Measurements from ENCODE around the gene MAP3K10. TPM values are rescaled to one million over a fixed set of nuclear protein-coding genes. Genes with fewer than 3 reads are reported as not detected.
A peak's percentile ranks its signal among the peaks of the same experiment; 100 is the strongest.

The MAP3K10 gene
- total RNA-seq, 1 donor from 2014 or later = 19.4 TPM

DNA sequence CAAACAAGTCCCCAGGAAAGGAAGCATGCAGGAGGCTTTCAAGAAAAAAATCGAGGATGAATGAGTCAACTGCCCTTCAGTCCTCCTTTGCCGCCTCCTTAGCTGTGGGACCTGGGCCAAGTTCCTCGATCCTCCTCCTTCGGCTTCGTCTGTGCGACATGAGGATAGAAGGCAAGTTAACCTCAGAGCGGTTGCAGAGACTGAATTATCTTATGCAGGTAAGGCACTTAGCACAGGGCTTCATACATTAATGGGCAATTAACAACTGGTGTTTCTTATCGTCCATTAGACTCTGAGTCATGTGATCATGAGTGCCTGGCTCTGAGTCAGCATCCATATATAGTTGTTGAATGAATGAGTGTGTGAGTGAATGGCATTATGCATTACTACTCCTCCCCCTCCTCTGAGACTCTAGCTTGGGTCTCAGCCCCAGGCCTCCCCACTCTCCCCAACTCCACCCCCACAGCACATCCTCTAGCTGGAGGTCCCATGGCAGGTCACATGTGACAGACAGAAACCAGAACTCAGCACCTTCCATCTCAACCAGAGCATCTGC lies 28.6 kb downstream of the MAP3K10 start:
- TF ChIP-seq, protein P1, sequence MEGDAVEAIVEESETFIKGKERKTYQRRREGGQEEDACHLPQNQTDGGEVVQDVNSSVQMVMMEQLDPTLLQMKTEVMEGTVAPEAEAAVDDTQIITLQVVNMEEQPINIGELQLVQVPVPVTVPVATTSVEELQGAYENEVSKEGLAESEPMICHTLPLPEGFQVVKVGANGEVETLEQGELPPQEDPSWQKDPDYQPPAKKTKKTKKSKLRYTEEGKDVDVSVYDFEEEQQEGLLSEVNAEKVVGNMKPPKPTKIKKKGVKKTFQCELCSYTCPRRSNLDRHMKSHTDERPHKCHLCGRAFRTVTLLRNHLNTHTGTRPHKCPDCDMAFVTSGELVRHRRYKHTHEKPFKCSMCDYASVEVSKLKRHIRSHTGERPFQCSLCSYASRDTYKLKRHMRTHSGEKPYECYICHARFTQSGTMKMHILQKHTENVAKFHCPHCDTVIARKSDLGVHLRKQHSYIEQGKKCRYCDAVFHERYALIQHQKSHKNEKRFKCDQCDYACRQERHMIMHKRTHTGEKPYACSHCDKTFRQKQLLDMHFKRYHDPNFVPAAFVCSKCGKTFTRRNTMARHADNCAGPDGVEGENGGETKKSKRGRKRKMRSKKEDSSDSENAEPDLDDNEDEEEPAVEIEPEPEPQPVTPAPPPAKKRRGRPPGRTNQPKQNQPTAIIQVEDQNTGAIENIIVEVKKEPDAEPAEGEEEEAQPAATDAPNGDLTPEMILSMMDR (IDR thresholded peaks at IDR 0.05) = no peak
- no peaks in the 10 kb centered on the region for H3K9me3 ChIP-seq
- H3K4me3 ChIP-seq = no peak overlapping the region
- H3K27me3 ChIP-seq = peaks cover 29% of the 10 kb centered on the region
- H3K27ac ChIP-seq = no peak overlapping the region
- no peak for DNase-seq (ENCODE audit: low spot score in 2 of 2)
- no peaks in the 10 kb centered on the region for H3K36me3 ChIP-seq
- intact Hi-C loops (cut with DNase I) = loop anchor here (5.0 to 10.0 kb wide), 2 partner anchors 68 to 375 kb away; partner anchors contain the start of genes AKT2 and FBL
- H3K4me1 ChIP-seq = no peaks in the 10 kb centered on the region

DNA sequence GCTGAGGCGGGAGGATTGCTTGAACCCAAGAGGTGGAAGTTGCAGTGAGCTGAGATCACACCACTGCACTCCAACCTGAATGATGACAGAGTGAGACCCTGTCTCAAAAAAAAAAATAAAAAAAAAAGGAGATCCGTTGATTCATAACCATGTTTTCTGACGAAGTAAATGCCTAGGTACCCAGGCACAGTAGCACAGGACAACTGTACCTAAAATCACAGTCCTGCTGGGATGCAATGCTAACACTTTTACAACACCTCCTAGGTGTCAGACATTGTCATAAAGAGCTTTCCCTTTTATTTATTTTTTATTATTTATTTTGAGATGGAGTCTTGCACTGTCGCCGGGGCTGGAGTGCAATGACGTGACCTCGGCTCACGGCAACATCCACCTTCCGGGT lies 29.4 kb downstream of the MAP3K10 start:
- H3K27ac ChIP-seq = no peak overlapping the region
- no peak overlapping the region for H3K4me3 ChIP-seq
- intact Hi-C loops (cut with DNase I) = loop anchor here (5.0 to 10.0 kb wide), 2 partner anchors 67 to 376 kb away; partner anchors contain the start of genes AKT2 and FBL
- peaks cover 34% of the 10 kb centered on the region for H3K27me3 ChIP-seq
- DNase-seq (ENCODE audit: low spot score in 2 of 2) = no peak
- TF ChIP-seq, protein P1 (IDR thresholded peaks at IDR 0.05) = no peak
- no peaks in the 10 kb centered on the region for H3K9me3 ChIP-seq
- H3K36me3 ChIP-seq = no peaks in the 10 kb centered on the region
- no peaks in the 10 kb centered on the region for H3K4me1 ChIP-seq

DNA sequence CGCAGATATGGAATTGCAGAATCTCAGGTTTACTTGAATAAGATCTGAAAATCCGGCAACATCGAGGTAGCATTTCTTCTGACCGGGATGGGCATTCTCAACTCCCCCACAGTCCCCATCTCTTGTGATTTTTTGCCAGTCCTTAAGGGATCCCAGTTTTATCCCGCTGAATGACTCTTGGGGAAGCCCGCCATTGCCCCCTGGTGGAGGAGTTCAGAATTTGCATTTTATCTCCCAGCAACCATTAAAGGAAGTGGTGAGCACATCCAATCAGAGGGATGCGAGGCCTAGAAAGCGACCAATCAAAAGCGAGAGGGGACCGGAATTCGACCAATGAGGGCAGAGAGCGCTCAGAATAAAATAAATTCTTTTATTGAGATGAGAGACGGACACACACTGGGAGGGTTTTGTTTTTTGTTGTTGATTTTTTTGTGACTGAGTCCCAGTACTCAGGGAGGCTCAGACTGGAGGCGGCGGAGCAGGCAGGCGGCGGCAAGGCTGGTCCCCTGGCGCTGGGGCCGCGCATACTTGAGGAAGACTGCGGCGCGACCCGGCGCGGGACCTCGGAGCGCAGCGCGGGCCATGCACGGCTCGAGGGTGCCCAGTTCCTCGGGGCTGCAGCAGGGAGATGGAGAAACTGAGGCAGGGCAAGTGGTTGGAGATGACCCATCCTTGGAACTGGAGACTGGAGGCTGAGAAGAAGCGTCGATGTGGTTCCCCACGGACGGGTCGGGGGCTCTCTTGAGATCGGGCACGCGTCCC lies 30.8 kb downstream of the MAP3K10 start:
- Histone ChIP-seq H3K4me1 (peaks cover 3 to 9% of the 10 kb centered on the region in 2 donors), H3K27ac (no peak overlapping the region), H3K27me3 (peaks cover 30% of the 10 kb centered on the region), H3K36me3 (no peaks in the 10 kb centered on the region), H3K9me3 (no peaks in the 10 kb centered on the region), H3K4me3 (no peak overlapping the region)
- peak; percentile 55 to 90 for DNase-seq (ENCODE audit: low spot score in 2 of 2)
- intact Hi-C loops (cut with DNase I) = loop anchor here (1.0 to 10.0 kb wide), 5 partner anchors 31 to 429 kb away; partner anchors contain the start of genes AKT2, FBL and MAP3K10
- TF ChIP-seq, protein P1 (IDR thresholded peaks at IDR 0.05) = peak; percentile 87 to 96 (median 92)

DNA sequence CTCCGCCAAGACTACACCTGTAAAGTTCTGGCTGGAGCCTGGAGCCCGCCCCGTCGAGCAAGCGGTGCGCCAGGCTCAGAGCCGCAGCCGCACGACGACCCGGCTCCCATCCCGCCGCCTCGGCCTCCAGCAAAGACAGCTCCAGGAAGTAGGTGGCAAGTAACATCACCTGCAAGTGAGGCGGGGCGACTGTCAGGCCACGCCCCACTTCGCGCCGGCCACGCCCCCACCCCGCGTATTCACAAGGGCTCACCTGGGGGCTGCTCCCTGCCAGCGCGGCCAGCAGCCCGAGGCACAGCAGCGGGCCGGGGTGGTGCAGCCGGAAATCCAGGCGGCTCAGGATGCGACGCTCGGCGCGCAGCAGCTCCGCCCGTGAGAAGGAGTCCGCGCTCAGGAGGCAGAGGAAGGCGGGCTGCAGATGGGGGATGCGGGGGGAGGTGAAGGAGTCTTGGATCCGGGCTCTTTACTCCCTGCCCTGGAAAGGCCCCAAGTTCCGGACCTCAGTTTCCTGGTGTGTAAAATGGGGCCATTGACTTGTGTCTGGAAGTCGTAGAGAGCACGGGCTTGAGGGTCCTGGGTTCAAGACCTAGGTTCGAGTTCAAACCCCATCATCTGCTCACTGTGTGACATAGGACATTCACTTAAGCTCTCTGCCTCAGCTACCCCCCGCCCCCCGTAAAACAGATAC lies 32.1 kb downstream of the MAP3K10 start:
- Histone ChIP-seq H3K27ac (no peak overlapping the region), H3K36me3 (no peaks in the 10 kb centered on the region), H3K4me3 (no peak overlapping the region), H3K9me3 (no peaks in the 10 kb centered on the region), H3K4me1 (peaks cover 3 to 9% of the 10 kb centered on the region in 2 donors), H3K27me3 (peaks cover 22% of the 10 kb centered on the region)
- intact Hi-C loops (cut with DNase I) = loop anchor here (2.0 to 10.0 kb wide), 3 partner anchors 32 to 378 kb away; partner anchors contain the start of genes AKT2, FBL and MAP3K10
- TF ChIP-seq, protein P1 (IDR thresholded peaks at IDR 0.05) = no peak
- DNase-seq (ENCODE audit: low spot score in 2 of 2) = no peak

DNA sequence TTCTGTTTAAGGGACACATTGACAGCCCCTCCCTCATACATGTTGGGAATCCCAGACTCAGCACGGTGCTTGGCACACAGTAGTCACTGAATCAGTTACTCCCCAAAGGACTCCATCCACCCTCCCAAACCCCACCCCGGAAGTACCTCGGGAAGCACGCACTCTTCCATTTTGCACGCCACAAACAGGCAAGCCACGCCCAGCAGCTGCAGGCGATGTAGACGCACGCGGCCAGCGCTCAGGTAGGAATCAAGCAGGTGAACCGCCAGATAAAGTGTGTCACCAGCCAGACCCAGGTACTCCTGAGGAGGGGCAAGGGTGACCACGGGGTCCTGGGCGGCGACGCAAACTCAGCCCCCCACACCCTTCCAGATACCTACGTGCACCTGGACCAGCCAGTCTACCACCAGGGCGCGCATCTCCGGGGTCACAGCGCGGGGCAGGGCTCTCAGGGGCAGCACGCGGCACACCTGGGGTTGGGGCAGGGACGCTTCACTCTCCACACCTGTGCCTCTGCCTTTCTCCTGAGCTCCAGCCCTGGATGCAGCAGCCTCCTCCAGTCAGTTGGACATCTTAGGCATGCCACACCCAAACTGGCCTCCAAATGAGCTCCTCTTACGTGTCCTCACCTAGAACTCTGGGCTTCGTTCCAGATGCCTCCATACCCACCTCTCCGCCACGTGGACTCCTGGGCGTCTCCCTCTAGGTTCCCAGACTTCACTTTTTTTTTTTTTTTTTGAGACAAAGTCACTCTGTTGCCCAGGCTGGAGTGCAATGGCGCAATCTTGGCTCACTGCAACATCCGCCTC lies 33.3 kb downstream of the MAP3K10 start:
- TF ChIP-seq, protein P1 (IDR thresholded peaks at IDR 0.05) = no peak
- DNase-seq (ENCODE audit: low spot score in 2 of 2) = no peak

More for the DNA sequence above, 33.3 kb downstream of the MAP3K10 start:
- intact Hi-C loops (cut with DNase I) = loop anchor here (5.0 to 10.0 kb wide), 2 partner anchors 63 to 380 kb away; partner anchors contain the start of genes AKT2 and FBL
- peaks cover 3 to 16% of the 10 kb centered on the region in 2 donors for H3K4me1 ChIP-seq
- no peak overlapping the region for H3K27ac ChIP-seq
- H3K9me3 ChIP-seq = no peaks in the 10 kb centered on the region
- H3K36me3 ChIP-seq = no peaks in the 10 kb centered on the region
- H3K4me3 ChIP-seq = no peak overlapping the region
- peaks cover 22% of the 10 kb centered on the region for H3K27me3 ChIP-seq

All from ascending aorta (tissue), 2 donors.